GM12891 (cell line): ENCODE results near the gene NMNAT2.

ENCODE experiments used
- PAX5 ChIP-seq: IDR thresholded peaks from 2 replicates; pipeline ENCODE4 v1.6.1; 2011; ENCODE audit warnings: low read length, moderate library complexity, mild to moderate bottlenecking; ENCODE audit not compliant: insufficient read depth, severe bottlenecking
- POLR2A ChIP-seq: IDR thresholded peaks from 2 replicates; pipeline ENCODE4 v1.6.1; 2011; ENCODE audit warnings: low read depth, low read length, control low read depth
- POLR2AphosphoS5 ChIP-seq: IDR thresholded peaks from 2 replicates; pipeline ENCODE4 v1.6.1; 2011; ENCODE audit warnings: low read depth, low read length, control low read depth
- POU2F2 ChIP-seq: IDR thresholded peaks from 2 replicates; pipeline ENCODE4 v1.6.1; 2011; ENCODE audit warnings: low read depth, mild to moderate bottlenecking, control low read depth, low read length, moderate library complexity
- SPI1 ChIP-seq: IDR thresholded peaks from 2 replicates; pipeline ENCODE4 v1.6.1; 2011; ENCODE audit warnings: low read depth, low read length, control low read depth
- TAF1 ChIP-seq: IDR thresholded peaks from 2 replicates; pipeline ENCODE4 v1.6.1; 2011; ENCODE audit warnings: low read depth, low read length, control low read depth

DNA sequence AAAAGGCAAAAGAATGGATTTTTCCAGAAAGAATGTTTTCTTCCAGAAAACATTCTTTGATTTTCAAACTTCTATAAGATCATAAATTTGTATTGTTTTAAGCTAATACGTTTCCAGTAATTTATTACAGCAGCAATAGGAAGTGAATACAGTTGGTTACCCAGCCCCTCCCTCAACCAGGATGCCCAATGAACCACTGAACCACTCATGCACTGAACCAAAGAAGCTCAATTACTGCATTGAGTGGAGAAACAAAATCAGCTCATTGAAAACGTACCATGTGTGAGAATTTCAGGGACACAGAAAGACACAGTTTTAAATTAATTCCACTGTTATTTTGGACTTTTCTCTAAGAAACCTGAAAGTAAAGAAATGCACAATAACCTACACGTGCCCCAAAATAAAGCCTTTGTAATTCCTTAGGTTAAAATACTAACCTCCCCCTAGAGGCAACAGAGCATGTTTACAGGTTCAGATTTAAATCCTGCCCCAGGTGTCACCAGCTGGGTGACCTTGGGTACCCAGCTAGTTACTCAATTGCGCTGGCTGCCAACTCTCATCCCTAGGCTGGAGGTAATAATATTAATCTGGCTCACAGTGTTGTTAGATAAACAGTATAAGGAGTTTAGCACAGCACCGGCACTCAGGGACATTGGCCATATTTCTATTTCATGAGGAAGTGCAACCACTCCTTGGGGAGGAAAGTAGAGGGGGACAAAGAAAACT, 111.7 kb downstream of the NMNAT2 start:
- no peak for TF ChIP-seq TAF1
- no peak for TF ChIP-seq POLR2AphosphoS5
- TF ChIP-seq POLR2A: no peak
- no peak for TF ChIP-seq PAX5
- peak; percentile 81 for TF ChIP-seq SPI1
- TF ChIP-seq POU2F2: no peak
